ENCODE data around the gene TM9SF1. TPM values are rescaled to one million over a fixed set of nuclear protein-coding genes. Genes with fewer than 3 reads are reported as not detected.

TM9SF1 gene
- total and polyA plus RNA-seq, 4 donors = 30.7 to 62.9 (median 36.7) TPM

- no peaks in the 10 kb centered on the region for H3K27me3 ChIP-seq (ENCODE audit: control insufficient read depth, insufficient read depth, low read length)
- H3K4me1 ChIP-seq (ENCODE audit: control insufficient read depth, insufficient read depth, low read length) = peaks cover 56% of the 10 kb centered on the region
- H3K4me3 ChIP-seq (ENCODE audit: low read depth, low read length) = peak overlapping the region; percentile 6
- DNase-seq (ENCODE audit: low read depth in 4 of 6, low spot score in 6 of 6) = no peak
- H3K9me3 ChIP-seq (ENCODE audit: control insufficient read depth, insufficient read depth, low read length) = no peaks in the 10 kb centered on the region
- H3K27ac ChIP-seq (ENCODE audit: low read depth, low read length) = no peak overlapping the region
- peaks cover 31% of the 10 kb centered on the region for H3K36me3 ChIP-seq (ENCODE audit: control insufficient read depth, insufficient read depth, low read length)
- WGBS (ENCODE audit: insufficient coverage) = 85% methylated on average over 7 of the region's 9 CpGs
Observed at GRCh38 chr14:24139272-24139934, 55.8 kb downstream of the TM9SF1 start.

Small RNA genes lying within 50 kb of the gene (small RNA-seq; reads per million reads assigned to genes)
- gene AL136295.4 (ENCODE audit: low replicate concordance) (not detected), gene CHMP4A (ENCODE audit: low replicate concordance) (not detected), gene IPO4 (ENCODE audit: low replicate concordance) (not detected), gene IRF9 (ENCODE audit: low replicate concordance) (not detected), gene MDP1 (ENCODE audit: low replicate concordance) (not detected), gene RNA5SP383 (ENCODE audit: low replicate concordance) (0.32 reads per million, percentile 32 among the genes with 10 or more reads in this experiment)

Other genes starting within 250 kb of the TM9SF1 start
Only the 30 nearest of the 35 such genes appear.
- gene CARMIL3, start 143.4 kb downstream of the TM9SF1 start, total RNA-seq = 10 to 100 TPM; 10.2 to 11.9 TPM
- 10 to 100 TPM; 32.9 to 43.2 TPM for gene CARMIL3, start 143.4 kb downstream of the TM9SF1 start, polyA plus RNA-seq (ENCODE audit: insufficient read length in 2 of 2)
- gene CPNE6, start 123.9 kb downstream of the TM9SF1 start, total RNA-seq = 10 to 100 TPM in 1 of 2 donors, 1 to 10 TPM in 1; 1.7 to 55.7 TPM
- gene CPNE6, start 123.9 kb downstream of the TM9SF1 start, polyA plus RNA-seq (ENCODE audit: insufficient read length in 2 of 2) = 10 to 100 TPM; 14.1 to 15.1 TPM
- gene PCK2, start 101.1 kb downstream of the TM9SF1 start, total RNA-seq = 1 to 10 TPM; 3.9 to 5.1 TPM
- gene PCK2, start 101.1 kb downstream of the TM9SF1 start, polyA plus RNA-seq (ENCODE audit: insufficient read length in 2 of 2) = 1 to 10 TPM; 6.6 to 7.0 TPM
- gene DCAF11, start 80.7 kb downstream of the TM9SF1 start, total RNA-seq = 10 to 100 TPM; 62.1 to 66.9 TPM
- gene DCAF11, start 80.7 kb downstream of the TM9SF1 start, polyA plus RNA-seq (ENCODE audit: insufficient read length in 2 of 2) = 10 to 100 TPM; 59.5 to 64.1 TPM
- gene NRL, start 80.5 kb downstream of the TM9SF1 start, total RNA-seq = 1 to 10 TPM; 1.8 to 2.4 TPM
- 1 to 10 TPM; 3.5 to 4.8 TPM for gene NRL, start 80.5 kb downstream of the TM9SF1 start, polyA plus RNA-seq (ENCODE audit: insufficient read length in 2 of 2)
- gene FITM1, start 64.8 kb downstream of the TM9SF1 start, total RNA-seq = under 1 TPM in 1 of 2 donors, not detected in 1; 0.77 TPM
- gene FITM1, start 64.8 kb downstream of the TM9SF1 start, polyA plus RNA-seq (ENCODE audit: insufficient read length in 2 of 2) = 1 to 10 TPM; 1.1 to 1.2 TPM
- gene PSME1, start 59.2 kb downstream of the TM9SF1 start, total RNA-seq = 100 to 1,000 TPM in 1 of 2 donors, 10 to 100 TPM in 1; 49.0 to 134 TPM
- 100 to 1,000 TPM in 1 of 2 donors, 10 to 100 TPM in 1; 96.2 to 103 TPM for gene PSME1, start 59.2 kb downstream of the TM9SF1 start, polyA plus RNA-seq (ENCODE audit: insufficient read length in 2 of 2)
- gene EMC9, start 53.9 kb downstream of the TM9SF1 start, total RNA-seq = 10 to 100 TPM; 11.0 to 20.1 TPM
- gene EMC9, start 53.9 kb downstream of the TM9SF1 start, polyA plus RNA-seq (ENCODE audit: insufficient read length in 2 of 2) = 10 to 100 TPM; 31.2 to 37.2 TPM
- gene PSME2, start 48.8 kb downstream of the TM9SF1 start, total RNA-seq = 100 to 1,000 TPM in 1 of 2 donors, 10 to 100 TPM in 1; 59.4 to 136 TPM
- 100 to 1,000 TPM; 112 to 115 TPM for gene PSME2, start 48.8 kb downstream of the TM9SF1 start, polyA plus RNA-seq (ENCODE audit: insufficient read length in 2 of 2)
- 10 to 100 TPM; 17.8 to 47.3 TPM for gene RNF31, start 47.9 kb downstream of the TM9SF1 start, total RNA-seq
- 10 to 100 TPM; 50.2 to 56.8 TPM for gene RNF31, start 47.9 kb downstream of the TM9SF1 start, polyA plus RNA-seq (ENCODE audit: insufficient read length in 2 of 2)
- 10 to 100 TPM; 50.0 to 81.4 TPM for gene IRF9, start 34.2 kb downstream of the TM9SF1 start, total RNA-seq
- 10 to 100 TPM; 68.6 to 74.0 TPM for gene IRF9, start 34.2 kb downstream of the TM9SF1 start, polyA plus RNA-seq (ENCODE audit: insufficient read length in 2 of 2)
- 10 to 100 TPM; 18.7 to 21.8 TPM for gene REC8, start 23.4 kb downstream of the TM9SF1 start, total RNA-seq
- gene REC8, start 23.4 kb downstream of the TM9SF1 start, polyA plus RNA-seq (ENCODE audit: insufficient read length in 2 of 2) = 100 to 1,000 TPM in 1 of 2 donors, 10 to 100 TPM in 1; 95.9 to 129 TPM
- 10 to 100 TPM in 1 of 2 donors, 1 to 10 TPM in 1; 9.2 to 28.2 TPM for gene IPO4, start 6.6 kb downstream of the TM9SF1 start, total RNA-seq
- gene IPO4, start 6.6 kb downstream of the TM9SF1 start, polyA plus RNA-seq (ENCODE audit: insufficient read length in 2 of 2) = 10 to 100 TPM; 19.4 to 22.7 TPM
- not detected for gene TSSK4, start 10.3 kb upstream of the TM9SF1 start, total RNA-seq
- gene TSSK4, start 10.3 kb upstream of the TM9SF1 start, polyA plus RNA-seq (ENCODE audit: insufficient read length in 2 of 2) = 10 to 100 TPM in 1 of 2 donors, 1 to 10 TPM in 1; 7.4 to 15.2 TPM
- 10 to 100 TPM; 23.2 to 44.2 TPM for gene CHMP4A, start 18.0 kb upstream of the TM9SF1 start, total RNA-seq
- 10 to 100 TPM; 48.9 to 62.9 TPM for gene CHMP4A, start 18.0 kb upstream of the TM9SF1 start, polyA plus RNA-seq (ENCODE audit: insufficient read length in 2 of 2)
- gene MDP1, start 20.6 kb upstream of the TM9SF1 start, total RNA-seq = 10 to 100 TPM; 22.1 to 46.2 TPM
- gene MDP1, start 20.6 kb upstream of the TM9SF1 start, polyA plus RNA-seq (ENCODE audit: insufficient read length in 2 of 2) = 10 to 100 TPM; 19.5 to 21.3 TPM
- gene NEDD8, start 36.9 kb upstream of the TM9SF1 start, total RNA-seq = 100 to 1,000 TPM in 1 of 2 donors, 10 to 100 TPM in 1; 79.6 to 278 TPM
- 100 to 1,000 TPM; 229 to 250 TPM for gene NEDD8, start 36.9 kb upstream of the TM9SF1 start, polyA plus RNA-seq (ENCODE audit: insufficient read length in 2 of 2)
- gene GMPR2, start 37.5 kb upstream of the TM9SF1 start, total RNA-seq = 10 to 100 TPM; 57.5 to 77.4 TPM
- 10 to 100 TPM; 84.0 to 96.9 TPM for gene GMPR2, start 37.5 kb upstream of the TM9SF1 start, polyA plus RNA-seq (ENCODE audit: insufficient read length in 2 of 2)
- gene TINF2, start 47.2 kb upstream of the TM9SF1 start, total RNA-seq = 10 to 100 TPM; 41.9 to 64.1 TPM
- 10 to 100 TPM; 51.8 to 59.1 TPM for gene TINF2, start 47.2 kb upstream of the TM9SF1 start, polyA plus RNA-seq (ENCODE audit: insufficient read length in 2 of 2)
- 1 to 10 TPM in 1 of 2 donors, under 1 TPM in 1; 0.99 to 6.2 TPM for gene TGM1, start 67.7 kb upstream of the TM9SF1 start, total RNA-seq
- gene TGM1, start 67.7 kb upstream of the TM9SF1 start, polyA plus RNA-seq (ENCODE audit: insufficient read length in 2 of 2) = 1 to 10 TPM; 4.9 to 6.1 TPM
- gene RABGGTA, start 76.2 kb upstream of the TM9SF1 start, total RNA-seq = 10 to 100 TPM; 23.1 to 23.5 TPM
- 10 to 100 TPM; 31.8 to 42.9 TPM for gene RABGGTA, start 76.2 kb upstream of the TM9SF1 start, polyA plus RNA-seq (ENCODE audit: insufficient read length in 2 of 2)
- 10 to 100 TPM; 12.6 to 20.2 TPM for gene DHRS1, start 104.3 kb upstream of the TM9SF1 start, total RNA-seq
- gene DHRS1, start 104.3 kb upstream of the TM9SF1 start, polyA plus RNA-seq (ENCODE audit: insufficient read length in 2 of 2) = 10 to 100 TPM; 31.1 to 47.5 TPM
- gene NOP9, start 104.4 kb upstream of the TM9SF1 start, total RNA-seq = 10 to 100 TPM; 18.7 to 21.5 TPM
- 10 to 100 TPM; 25.7 to 27.7 TPM for gene NOP9, start 104.4 kb upstream of the TM9SF1 start, polyA plus RNA-seq (ENCODE audit: insufficient read length in 2 of 2)
- 10 to 100 TPM in 1 of 2 donors, 1 to 10 TPM in 1; 4.9 to 14.8 TPM for gene CIDEB, start 112.5 kb upstream of the TM9SF1 start, total RNA-seq
- gene CIDEB, start 112.5 kb upstream of the TM9SF1 start, polyA plus RNA-seq (ENCODE audit: insufficient read length in 2 of 2) = 1 to 10 TPM; 6.3 to 7.8 TPM
- 1 to 10 TPM; 1.4 to 3.6 TPM for gene LTB4R2, start 114.7 kb upstream of the TM9SF1 start, total RNA-seq
- gene LTB4R2, start 114.7 kb upstream of the TM9SF1 start, polyA plus RNA-seq (ENCODE audit: insufficient read length in 2 of 2) = 1 to 10 TPM; 2.5 to 3.3 TPM
- 1 to 10 TPM; 2.7 to 2.8 TPM for gene LTB4R, start 116.1 kb upstream of the TM9SF1 start, total RNA-seq
- 1 to 10 TPM; 3.8 to 6.2 TPM for gene LTB4R, start 116.1 kb upstream of the TM9SF1 start, polyA plus RNA-seq (ENCODE audit: insufficient read length in 2 of 2)
- 1 to 10 TPM; 3.5 to 9.0 TPM for gene ADCY4, start 139.6 kb upstream of the TM9SF1 start, total RNA-seq
- gene ADCY4, start 139.6 kb upstream of the TM9SF1 start, polyA plus RNA-seq (ENCODE audit: insufficient read length in 2 of 2) = 10 to 100 TPM; 11.9 to 16.0 TPM
- gene RIPK3, start 144.6 kb upstream of the TM9SF1 start, total RNA-seq = 1 to 10 TPM; 1.4 to 3.1 TPM
- 1 to 10 TPM; 1.4 to 2.0 TPM for gene RIPK3, start 144.6 kb upstream of the TM9SF1 start, polyA plus RNA-seq (ENCODE audit: insufficient read length in 2 of 2)
- gene NFATC4, start 172.7 kb upstream of the TM9SF1 start, total RNA-seq = 10 to 100 TPM; 10.8 to 63.3 TPM
- 10 to 100 TPM; 23.6 to 42.0 TPM for gene NFATC4, start 172.7 kb upstream of the TM9SF1 start, polyA plus RNA-seq (ENCODE audit: insufficient read length in 2 of 2)
- 10 to 100 TPM; 14.8 to 37.4 TPM for gene NYNRIN, start 203.6 kb upstream of the TM9SF1 start, total RNA-seq
- 10 to 100 TPM; 25.3 to 35.0 TPM for gene NYNRIN, start 203.6 kb upstream of the TM9SF1 start, polyA plus RNA-seq (ENCODE audit: insufficient read length in 2 of 2)

Measured in spinal cord (tissue), 10 donors.